Left ventricle myocardium superior (tissue), 1 donor: Measurements from ENCODE around the gene CDH13. TPM values are rescaled to one million over a fixed set of nuclear protein-coding genes. Genes with fewer than 3 reads are reported as not detected.

Experiments
- ATAC-seq: fragments of 200-7000 bp; cut with Tn5 transposase; one replicate; pipeline ENCODE4 v1.9.1; 2020; ENCODE audit warnings: mild to moderate bottlenecking, moderate library complexity
- DNase-seq: peaks from one replicate; pipeline ENCODE4 v3.0.0-alpha.2; 2020
- intact Hi-C: fragments of 100-400 bp; cut with micrococcal nuclease; formaldehyde crosslinking; loops from one replicate; pipeline ENCODE4 v1.11.0; 2022
- total RNA-seq: library from RNA; stranded (reverse); fragmentation: NEBNext Ultra II Directional; extraction: Animal tissue kit (Norgen Biotek cat#: 25700); gene quantifications from one replicate; pipeline ENCODE4 v1.2.1, GENCODE V29; 2021
- donor health status: DM: no; HTN: yes; CAD: no; lungs with severe emphysema.

The CDH13 gene
- total RNA-seq, 1 donor from 2014 or later, result 167 TPM

DNA sequence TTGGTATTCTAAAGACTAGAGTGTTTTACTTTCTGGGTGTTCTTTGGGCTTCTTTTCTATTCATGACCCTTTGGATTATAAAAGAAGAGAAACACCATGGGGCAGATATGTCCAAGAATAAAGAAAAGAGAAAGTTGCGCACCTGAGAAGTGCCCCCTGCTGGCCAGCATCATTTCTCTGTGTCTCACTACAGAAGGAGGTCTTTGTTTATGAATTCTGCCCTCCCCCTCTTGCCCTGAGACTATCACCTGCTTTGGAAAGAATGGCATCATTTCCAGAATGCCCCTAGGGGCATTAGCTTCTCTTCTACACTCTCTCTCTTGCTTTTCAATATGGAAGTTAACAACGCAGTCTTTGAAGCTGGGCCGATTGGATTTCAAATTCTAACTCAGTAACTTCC, 45.0 kb downstream of the CDH13 start:
- DNase-seq, result no peak
- intact Hi-C loops, result no loop called here
- no peak for ATAC-seq

DNA sequence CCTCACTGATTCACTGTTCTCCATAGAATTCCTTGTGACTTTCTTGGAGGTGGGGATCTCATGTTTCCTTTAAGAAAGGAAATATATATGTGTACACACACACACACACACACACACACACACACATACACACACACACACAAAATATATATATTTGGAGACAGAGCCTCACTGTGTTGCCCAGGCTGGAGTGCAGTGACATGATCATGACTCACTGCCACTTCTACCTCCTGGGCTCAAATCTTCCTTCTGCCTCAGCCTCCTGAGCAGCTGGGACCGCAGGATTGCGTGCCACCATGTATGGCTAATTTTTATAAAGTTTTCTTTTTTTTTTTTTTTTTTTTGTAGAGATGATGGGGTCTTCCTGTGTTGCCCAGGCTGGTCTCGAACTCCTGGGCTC, 45.9 kb downstream of the CDH13 start:
- intact Hi-C loops, result no loop called here
- ATAC-seq (no peak), DNase-seq (no peak)

DNA sequence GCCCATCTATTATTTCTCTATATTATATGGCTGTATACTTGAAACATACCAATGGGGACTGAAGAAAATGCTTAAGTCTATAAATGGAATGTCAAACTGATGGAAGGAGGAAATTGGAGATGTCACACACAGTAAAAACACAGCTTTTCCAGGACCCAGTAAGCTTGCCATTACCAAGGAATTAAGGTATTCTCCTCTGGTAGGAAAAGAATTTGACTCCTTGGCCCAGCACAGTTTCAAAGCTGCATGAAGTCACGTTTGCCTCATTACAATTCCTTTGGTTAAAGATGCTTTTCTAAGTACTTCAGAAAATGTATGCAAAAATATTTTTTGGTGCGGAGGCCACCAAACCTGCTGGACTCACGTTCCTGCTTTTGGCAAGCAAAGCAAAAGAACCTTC, 48.5 kb downstream of the CDH13 start:
- ATAC-seq, result no peak
- no peak for DNase-seq
- intact Hi-C loops, result no loop called here

DNA sequence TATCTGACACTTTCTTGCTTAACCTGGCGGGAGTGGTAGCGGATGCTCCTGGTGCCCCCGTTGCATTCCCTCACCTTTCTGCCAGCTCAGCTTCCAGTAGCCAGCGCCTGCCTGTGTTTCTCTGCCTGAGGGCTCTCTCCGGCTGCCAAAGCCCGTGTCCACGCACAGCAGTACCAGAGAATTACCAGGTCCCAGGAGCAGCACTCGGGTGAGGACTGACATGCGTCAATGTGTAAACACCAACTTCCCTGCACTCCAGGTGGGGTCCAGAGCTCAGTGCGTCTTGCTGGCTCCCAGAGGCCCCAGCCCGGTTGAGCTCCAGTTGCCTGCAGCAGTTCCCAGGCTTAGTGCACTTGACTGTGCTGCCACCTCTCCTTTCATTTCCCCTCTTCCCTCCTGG, 54.8 kb downstream of the CDH13 start:
- peak; percentile 71 for ATAC-seq
- intact Hi-C loops, result no loop called here
- DNase-seq, result peak; percentile 40

DNA sequence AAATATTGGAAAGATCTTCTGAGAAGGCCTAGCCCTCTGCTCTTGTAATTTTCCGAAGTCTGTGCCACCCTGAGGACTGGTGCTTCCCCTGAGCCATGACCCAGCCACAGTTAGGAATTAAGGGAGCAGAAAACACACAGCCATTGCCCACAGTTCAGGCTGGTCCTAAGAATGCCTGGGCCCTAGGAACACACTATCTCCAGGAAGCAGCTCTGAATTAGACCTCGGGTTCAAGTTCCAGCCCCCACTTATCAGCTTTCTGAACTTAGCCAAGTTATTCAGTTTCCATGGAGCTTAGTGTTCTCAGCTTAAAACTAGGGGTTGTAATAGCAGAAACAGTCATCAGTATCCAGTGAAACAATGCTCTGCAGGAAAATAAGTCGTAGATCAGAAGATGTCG, 56.0 kb downstream of the CDH13 start:
- intact Hi-C loops, result no loop called here
- DNase-seq (no peak), ATAC-seq (peak; percentile 60)

DNA sequence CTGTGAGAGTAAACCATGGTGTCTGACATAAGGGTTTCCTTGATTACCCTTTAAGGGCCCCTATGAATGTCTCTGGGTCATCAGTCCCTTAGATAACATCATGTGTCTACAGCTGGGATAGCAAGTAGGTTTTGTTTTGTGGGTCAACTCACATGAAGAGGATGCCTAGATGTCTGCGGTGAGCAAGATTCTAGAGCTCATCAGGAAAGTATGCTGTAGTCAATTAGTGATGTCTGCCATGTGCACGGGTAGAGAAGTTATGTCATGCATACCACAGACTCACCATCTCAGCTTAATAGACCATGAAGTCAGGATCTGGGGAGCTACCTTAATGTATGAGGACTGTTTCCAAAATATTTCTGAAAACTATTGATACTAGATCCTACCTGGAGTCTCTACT, 57.5 kb downstream of the CDH13 start:
- ATAC-seq (no peak), DNase-seq (no peak)
- intact Hi-C loops, result no loop called here

DNA sequence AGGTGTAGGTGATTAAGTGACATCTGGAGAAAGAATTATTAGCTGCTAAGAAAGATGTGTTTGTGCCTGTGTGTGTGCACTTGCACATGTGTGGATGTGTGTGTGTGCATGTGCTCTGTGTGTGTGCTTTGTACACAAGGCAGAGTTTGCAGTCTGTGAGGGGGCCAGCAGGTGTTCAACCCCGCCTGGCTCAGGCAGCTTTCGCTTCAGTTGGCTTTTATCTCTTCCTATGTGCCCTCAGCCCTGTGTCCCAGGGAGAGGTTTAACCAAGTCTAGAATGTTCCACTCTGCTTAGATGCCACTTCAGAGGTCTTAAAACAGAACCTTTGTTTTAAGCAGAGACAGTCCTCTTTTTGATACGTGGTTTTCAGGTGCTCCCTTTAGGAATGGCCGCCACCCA, 58.8 kb downstream of the CDH13 start:
- ATAC-seq, result no peak
- intact Hi-C loops, result no loop called here

DNA sequence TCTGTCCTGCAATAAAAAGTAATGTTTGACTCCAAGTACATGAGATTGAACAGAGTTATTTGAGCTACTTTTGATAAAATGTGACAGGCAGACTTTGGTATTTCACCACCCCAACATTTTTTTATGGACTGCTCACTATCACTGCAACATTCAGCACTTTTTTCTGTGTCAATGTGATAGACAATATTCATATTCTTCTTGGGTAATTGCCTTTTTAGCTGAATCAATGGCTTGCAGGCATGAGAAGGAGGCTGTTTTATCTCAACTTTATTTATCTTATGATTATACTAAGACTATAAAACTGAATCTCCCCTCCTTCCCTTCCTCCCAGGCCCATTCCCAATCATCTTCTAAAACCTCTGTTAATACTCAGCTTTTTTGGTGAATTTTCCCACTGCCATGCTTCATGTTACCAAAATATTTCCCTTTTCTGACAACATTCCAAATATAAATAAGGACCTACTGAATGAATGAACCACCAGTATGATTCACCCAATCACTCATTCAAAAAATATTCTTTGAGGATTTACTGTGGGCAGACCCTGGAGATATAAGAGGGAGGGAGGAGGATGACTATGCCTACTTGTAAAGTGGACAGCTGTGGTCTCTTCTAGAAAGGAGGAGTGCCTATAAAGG, 67.6 kb downstream of the CDH13 start:
- DNase-seq (no peak), ATAC-seq (no peak)
- intact Hi-C loops, result no loop called here

More for the DNA sequence above, 58.8 kb downstream of the CDH13 start:
- no peak for DNase-seq

DNA sequence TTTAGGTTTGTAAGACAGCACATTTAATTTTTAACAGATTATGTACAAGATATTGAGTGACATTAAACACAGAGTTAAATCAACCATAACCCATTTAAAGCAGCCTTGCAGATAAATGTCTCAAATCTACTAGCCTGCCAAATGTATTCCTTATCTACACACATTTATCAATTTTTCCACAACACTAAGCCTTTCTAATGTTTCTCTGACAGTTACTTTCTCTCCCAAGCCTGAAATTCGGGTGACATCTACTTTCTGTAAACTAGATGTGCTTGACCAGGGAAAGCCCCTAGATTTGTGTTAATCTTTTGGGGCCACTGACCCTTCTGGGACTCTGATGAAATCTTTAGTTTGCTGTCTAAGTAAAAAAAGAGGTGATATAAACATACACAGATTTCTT, 69.0 kb downstream of the CDH13 start:
- DNase-seq (no peak), ATAC-seq (no peak)
- intact Hi-C loops, result no loop called here

DNA sequence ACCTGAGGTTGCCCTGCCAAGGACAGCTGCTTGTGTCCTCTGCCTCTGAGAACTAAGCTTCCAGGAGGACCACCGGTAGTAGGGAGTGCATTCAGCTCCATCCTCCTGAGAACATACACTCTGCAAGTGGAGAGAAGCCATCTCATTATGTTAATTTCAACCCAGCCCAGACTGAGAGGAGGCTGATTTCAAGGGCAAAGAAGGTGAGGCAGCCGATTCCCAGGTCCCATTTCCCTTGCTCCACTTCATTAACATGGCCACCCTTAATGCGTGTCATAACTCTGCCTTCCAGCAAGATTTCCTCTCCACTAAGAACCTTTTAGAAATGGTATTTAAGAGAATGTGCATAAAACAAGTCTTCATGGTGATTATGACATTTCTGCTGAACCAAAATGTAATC, 72.5 kb downstream of the CDH13 start:
- DNase-seq, result no peak
- ATAC-seq, result peak; percentile 35
- intact Hi-C loops, result no loop called here

DNA sequence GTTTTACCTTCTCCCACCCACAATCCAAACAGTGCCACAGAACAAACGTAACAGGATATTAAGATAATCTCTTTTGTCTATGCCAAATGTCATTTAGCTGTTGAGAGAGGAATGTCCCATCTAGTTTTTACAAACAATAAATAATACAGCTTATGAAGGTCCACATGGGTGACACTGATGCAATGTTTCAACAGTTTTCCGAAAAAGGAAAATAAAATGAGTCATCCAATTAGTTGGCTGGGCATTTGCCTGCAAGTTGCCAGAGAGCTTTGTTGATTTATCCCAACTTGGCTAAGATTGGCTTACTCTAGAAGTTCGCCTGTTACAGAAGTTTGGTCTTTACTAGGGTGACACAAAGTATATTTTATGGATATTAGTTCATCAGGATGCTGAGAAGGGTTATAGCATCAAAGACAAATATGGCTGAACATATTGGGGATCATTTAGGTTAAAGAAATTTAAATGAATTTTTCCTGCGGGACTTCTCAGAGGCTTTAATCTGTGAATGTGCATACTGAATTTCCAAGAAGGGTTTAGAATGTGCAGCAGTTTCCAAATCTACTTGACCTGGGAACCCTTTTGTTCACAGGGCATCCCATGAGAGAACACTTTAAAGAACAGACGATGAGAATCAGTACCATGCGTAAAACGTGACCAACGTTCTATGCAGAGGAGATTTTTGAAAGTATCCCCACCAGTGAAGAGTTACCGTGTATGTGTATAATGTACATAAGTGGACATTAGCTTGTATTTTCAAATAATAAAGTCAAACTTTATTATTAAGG, 73.1 kb downstream of the CDH13 start:
- peak; percentile 77 for ATAC-seq
- intact Hi-C loops, result no loop called here
- no peak for DNase-seq

DNA sequence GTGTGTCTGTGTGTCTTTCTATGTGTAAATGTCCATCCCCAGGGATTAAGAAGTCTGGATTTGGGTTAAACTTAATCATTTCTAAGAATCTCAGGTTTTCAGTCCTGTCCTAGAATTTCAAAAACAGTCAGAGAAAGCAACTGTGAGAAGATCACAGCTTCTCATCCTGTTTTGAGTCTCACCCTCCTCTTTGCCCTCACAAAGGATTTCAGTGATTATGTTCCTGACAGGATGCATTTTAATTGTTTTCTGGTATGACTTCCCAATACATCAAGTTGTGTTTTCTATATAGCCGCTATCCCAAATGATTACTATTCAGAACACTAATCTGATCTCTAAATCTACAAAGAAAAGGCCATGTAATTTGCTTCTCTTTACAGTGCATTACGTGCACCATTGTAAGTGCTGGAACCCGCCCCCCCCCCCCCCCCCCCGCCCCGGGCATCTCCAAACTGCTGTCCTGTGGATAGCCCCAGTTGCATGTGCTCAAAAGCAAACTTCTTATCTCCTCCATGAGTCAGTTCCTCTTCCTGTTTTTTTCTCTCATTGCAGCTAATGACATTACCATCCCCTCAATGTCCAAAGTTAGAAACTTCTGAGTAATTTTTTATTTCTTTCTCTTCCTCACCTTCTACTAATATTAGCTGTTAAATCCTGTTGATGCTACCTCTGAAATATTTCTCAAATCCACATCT, 73.9 kb downstream of the CDH13 start:
- intact Hi-C loops, result no loop called here
- ATAC-seq, result peak; percentile 40
- DNase-seq, result no peak

DNA sequence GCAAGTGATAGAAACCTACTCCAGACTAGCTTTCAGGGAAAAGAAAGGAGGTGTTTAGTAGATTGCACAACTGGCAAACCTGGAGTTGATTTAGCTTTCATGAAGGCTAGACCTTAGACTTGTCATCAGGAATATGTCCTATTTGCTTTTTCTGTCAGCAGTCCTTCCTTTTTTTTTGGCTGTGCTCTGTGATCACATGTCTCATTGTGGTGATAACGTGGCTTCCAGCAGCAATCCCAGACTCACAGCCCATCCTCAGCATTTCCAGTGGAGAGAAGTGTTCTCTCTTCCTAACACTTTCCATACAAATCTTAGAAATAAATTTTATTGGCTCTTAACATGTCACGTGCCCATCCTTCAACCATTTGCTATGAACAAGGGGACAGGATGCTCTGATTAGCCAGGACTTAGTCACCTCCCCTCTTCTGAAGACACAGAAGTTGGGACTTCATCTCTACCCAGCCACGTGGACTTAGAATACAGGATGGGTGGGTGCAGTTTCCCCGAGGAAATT, 74.7 kb downstream of the CDH13 start:
- intact Hi-C loops, result no loop called here
- ATAC-seq (peak; percentile 59), DNase-seq (no peak)

DNA sequence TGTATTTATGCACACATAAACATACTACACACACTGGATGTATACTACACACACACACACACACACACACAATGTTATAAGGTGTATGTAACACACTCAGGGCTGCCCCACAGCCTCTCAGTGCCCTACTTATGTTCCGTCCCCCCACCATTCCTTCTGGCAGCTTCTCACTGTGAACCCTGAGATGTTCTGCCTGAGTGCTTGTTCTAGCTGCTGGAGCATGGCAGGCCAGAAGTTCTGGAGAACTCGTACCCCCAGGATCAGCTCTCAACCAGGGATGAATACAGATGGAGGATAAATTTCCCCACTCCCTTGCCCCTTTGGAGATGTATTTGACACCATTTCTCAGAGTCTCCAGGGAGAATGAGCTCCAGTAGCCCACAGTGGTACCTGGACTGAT, 76.4 kb downstream of the CDH13 start:
- ATAC-seq (no peak), DNase-seq (no peak)
- intact Hi-C loops, result no loop called here

DNA sequence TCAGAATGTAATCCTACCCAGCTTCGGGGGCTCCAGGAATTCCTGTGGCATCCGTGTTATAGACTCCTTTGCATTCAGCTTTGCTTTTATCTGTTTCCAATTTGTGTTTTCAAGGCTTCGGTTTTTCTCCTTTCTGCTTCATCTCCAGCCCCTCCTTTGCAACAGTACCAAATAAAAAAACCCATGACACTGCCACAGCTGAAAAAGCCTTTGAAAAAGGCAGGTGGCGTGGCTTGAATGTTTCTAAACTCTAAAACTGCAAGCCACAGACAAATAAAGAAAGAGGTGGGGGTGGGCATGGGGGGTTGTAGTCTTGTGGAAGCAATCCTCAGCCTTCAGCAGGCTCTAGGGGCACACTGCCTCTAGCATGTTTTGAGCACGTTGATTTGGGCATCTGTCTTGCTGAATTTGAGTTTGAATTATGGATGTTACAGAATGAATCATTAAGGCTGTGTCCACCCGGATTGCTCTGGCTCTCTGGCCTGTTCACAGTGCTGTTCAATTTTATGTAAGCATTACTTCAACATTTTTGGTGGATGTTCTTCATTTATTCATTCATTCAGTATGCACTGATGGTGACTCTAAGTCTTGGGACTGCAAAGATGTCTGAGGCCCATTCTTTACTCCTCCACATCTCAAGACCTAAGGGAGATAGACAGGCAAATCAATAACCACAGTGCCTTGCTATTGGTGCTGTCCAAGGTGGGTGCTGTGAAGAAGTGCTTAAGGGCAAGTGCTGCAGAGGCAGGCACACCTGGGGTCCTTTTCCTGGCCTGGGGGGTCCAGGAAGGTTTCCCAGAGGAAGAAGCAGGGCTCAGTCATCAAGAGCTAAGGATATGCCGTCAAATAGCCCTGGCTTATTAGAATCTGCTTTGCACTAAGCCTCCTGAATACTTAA, 77.4 kb downstream of the CDH13 start:
- DNase-seq (no peak), ATAC-seq (no peak)
- intact Hi-C loops, result no loop called here

DNA sequence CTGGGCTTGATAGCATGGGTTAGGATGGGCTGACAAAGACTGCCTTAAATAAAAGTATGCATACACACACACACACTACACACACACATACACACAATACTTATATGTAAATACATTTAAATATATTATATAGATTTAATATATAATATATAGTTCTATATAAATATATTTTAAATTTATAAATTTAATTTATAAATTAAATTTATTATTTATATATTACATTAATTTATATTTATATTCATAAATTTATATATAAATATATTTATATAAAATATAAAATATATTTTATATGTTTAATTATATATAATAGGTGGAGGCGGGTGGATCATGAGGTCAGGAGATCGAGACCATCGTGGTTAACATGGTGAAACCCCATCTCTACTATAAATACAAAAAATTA, 83.2 kb downstream of the CDH13 start:
- DNase-seq (no peak), ATAC-seq (no peak)
- intact Hi-C loops, result no loop called here

DNA sequence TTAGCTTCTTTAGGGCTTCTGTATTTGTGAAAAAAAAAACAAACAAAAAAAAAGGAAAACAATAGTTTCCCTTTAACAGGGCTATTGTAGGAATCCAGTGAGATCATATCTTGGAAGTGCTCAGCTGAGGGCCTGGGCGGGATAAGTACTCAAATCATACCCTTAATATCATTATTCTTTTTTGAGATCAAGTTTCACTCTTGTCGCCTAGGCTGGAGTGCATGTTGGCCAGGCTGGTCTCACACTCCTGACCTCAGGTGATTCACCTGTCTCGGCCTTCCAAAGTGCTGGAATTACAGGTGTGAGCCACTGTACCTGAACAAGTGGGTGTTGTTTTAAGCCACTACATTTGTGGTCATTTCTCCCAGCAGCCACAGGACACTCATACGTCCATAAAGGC, 87.0 kb downstream of the CDH13 start:
- DNase-seq (no peak), ATAC-seq (no peak)
- intact Hi-C loops, result no loop called here

DNA sequence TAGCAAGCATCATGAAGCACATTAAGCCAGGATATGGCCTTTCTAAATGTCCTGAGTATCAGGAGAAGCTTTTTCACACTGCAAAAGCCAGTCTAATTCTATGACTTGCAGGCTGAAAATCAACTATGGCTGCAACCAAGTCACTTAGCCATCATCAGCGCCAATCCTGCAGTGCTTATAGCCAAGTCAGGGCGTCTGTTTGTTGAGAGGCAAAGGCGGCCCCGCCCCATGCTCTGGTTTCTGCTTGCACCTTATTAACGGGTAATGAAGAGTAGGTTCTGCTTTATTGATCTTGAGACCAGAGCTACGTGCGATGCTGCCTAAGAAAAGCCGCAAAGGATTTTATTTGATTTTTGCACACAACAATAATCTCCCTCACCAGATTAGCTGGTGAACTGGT, 88.4 kb downstream of the CDH13 start:
- ATAC-seq (peak; percentile 65), DNase-seq (peak; percentile 73)
- intact Hi-C loops, result no loop called here

DNA sequence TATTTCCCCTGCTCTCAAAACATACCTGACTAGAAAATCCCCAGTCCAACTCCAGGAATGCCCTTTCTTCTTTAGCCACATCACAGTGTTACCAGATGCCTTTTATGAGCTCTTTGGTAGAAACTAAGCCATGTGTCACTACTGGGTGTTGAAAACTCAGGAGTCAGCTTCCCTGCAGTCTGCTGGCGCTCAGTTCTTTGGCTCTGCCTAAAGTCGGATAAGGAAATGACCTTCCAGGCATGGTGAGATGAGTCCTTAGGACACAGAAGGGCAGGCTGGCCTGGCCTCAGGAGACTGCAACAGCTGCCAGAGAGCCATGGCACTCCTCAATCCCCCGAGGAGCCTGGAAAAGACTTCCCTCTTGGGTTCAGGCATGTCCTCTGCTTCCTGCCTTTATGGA, 89.1 kb downstream of the CDH13 start:
- intact Hi-C loops, result no loop called here
- DNase-seq, result peak; percentile 68

More for the DNA sequence above, 89.1 kb downstream of the CDH13 start:
- peak; percentile 93 for ATAC-seq
